Panc1 (cell line): Measurements from ENCODE around the gene LIPA. TPM values are rescaled to one million over a fixed set of nuclear protein-coding genes. Genes with fewer than 3 reads are reported as not detected.

Source experiments
- ATAC-seq: fragments of 200-7000 bp; cut with Tn5 transposase; 2 replicates; pipeline ENCODE4 v1.9.1; 2020; ENCODE audit warnings: mild to moderate bottlenecking, moderate library complexity
- BruUV-seq: library from RNA; stranded (reverse); fragments of 400-500 nt; replicated peaks from 2 replicates; lab custom pipeline; 2021; lab: Mats Ljungman, UMichigan
- CTCF ChIA-PET: fragments of 300-600 bp; sonication (Branson Sonifier 250); formaldehyde crosslinking; loops from one replicate; lab custom pipeline; 2022; ENCODE audit warnings: antibody characterized with exemption; lab: Charles Lee
- POLR2A ChIA-PET: fragments of 300-600 bp; sonication (Branson Sonifier 250); formaldehyde crosslinking; loops from one replicate; lab custom pipeline; 2022; ENCODE audit warnings: antibody characterized with exemption; lab: Charles Lee
- DNase-seq: peaks from one replicate; pipeline ENCODE4 v3.0.0-alpha.2; 2010; ENCODE audit warnings: low read depth, low spot score
- H3K27ac ChIP-seq: 2 replicates; pipeline ENCODE4 v1.5.1; 2011; ENCODE audit warnings: mild to moderate bottlenecking, low read length, inconsistent platforms
- H3K27me3 ChIP-seq: fragments of 200-500 bp; sonication (Bioruptor generic); 2 replicates; pipeline ENCODE4 v1.6.0; 2014; ENCODE audit warnings: low read length, inconsistent platforms; ENCODE audit not compliant: control insufficient read depth, insufficient read depth
- H3K36me3 ChIP-seq: fragments of 200-500 bp; sonication (Bioruptor generic); 2 replicates; pipeline ENCODE4 v1.5.1; 2014; ENCODE audit warnings: inconsistent platforms, mild to moderate bottlenecking, low read length, moderate library complexity; ENCODE audit not compliant: control insufficient read depth, insufficient read depth
- H3K4me1 ChIP-seq: 2 replicates; pipeline ENCODE4 v1.5.1; 2011; ENCODE audit warnings: inconsistent platforms, mild to moderate bottlenecking, low read length, moderate library complexity; ENCODE audit not compliant: control insufficient read depth, insufficient read depth
- H3K4me3 ChIP-seq, 2 experiments: 2 replicates each; pipeline ENCODE4 v1.5.1; 2011 to 2012; ENCODE audit warnings: low read depth in 2 of 2, low read length in 2 of 2, mild to moderate bottlenecking in 2 of 2, inconsistent platforms in 1 of 2, moderate library complexity in 1 of 2
- H3K9me3 ChIP-seq: fragments of 200-500 bp; sonication (Bioruptor generic); 2 replicates; pipeline ENCODE4 v1.5.1; 2014; ENCODE audit warnings: low read depth, mild to moderate bottlenecking, inconsistent platforms, low read length, moderate library complexity; ENCODE audit not compliant: control insufficient read depth, insufficient read depth
- CTCF ChIP-seq: fragments of 450-650 bp; IDR thresholded peaks from 2 replicates; pipeline ENCODE4 v1.5.1; 2017; ENCODE audit warnings: mild to moderate bottlenecking
- POLR2AphosphoS5 ChIP-seq: IDR thresholded peaks from 2 replicates; pipeline ENCODE4 v1.6.1; 2012; ENCODE audit warnings: mild to moderate bottlenecking, low read depth, low read length, moderate library complexity
- REST ChIP-seq, 2 experiments: IDR thresholded peaks; 2 replicates each; pipeline ENCODE4 v1.6.1; 2011 to 2012; ENCODE audit warnings: low read depth in 2 of 2, control low read depth in 1 of 2, low read length in 1 of 2, mild to moderate bottlenecking in 1 of 2, moderate library complexity in 1 of 2; ENCODE audit not compliant: insufficient read depth in 1 of 2
- SIN3A ChIP-seq: IDR thresholded peaks from 2 replicates; pipeline ENCODE4 v1.6.1; 2012; ENCODE audit warnings: low read depth, mild to moderate bottlenecking, low read length, moderate library complexity, borderline replicate concordance; ENCODE audit not compliant: insufficient read depth
- TCF7L2 ChIP-seq: IDR thresholded peaks from 2 replicates; pipeline ENCODE4 v1.6.1; 2011; ENCODE audit warnings: mild to moderate bottlenecking, low read depth, low read length, inconsistent platforms
- in situ Hi-C: cut with HindIII; loops from 2 replicates; pipeline ENCODE4 v1.10.0; 2016; ENCODE audit warnings: low sequenced_read_pairs, low pct_unique_long_range_greater_than_20kb
- intact Hi-C: fragments of 100-400 bp; cut with micrococcal nuclease; formaldehyde crosslinking; loops from one replicate; pipeline ENCODE4 v1.10.0; 2022; ENCODE audit not compliant: unreplicated experiment
- total RNA-seq: library from RNA; stranded (reverse); gene quantifications from one replicate; pipeline ENCODE4 v1.2.1, GENCODE V29; 2021; ENCODE audit not compliant: unreplicated experiment

Gene LIPA
- total RNA-seq, 1 experiment from 2014 or later: 172 TPM

- TF ChIP-seq SIN3A: no peak
Measured at GRCh38 chr10:89207801-89208551, 43.6 kb downstream of the LIPA start (continued).

GRCh38 chr10:89207181-89207800 is 44.3 kb downstream of the LIPA start, which contains the start of gene CH25H:
CH25H (minus strand) TSS chr10:89207317; CDS start chr10:89207292, 25 bp downstream.
- Histone ChIP-seq H3K27me3 (peaks cover 25% of the 10 kb centered on the region), H3K27ac (no peak within 1 kb of the TSS), H3K4me3 (peak within 1 kb of the TSS; percentile 40 to 61)

More at GRCh38 chr10:89207181-89207800, 44.3 kb downstream of the LIPA start, which contains the start of gene CH25H:
- peak; percentile 5 for DNase-seq
- intact Hi-C loops: no loop called here
- no peaks in the 10 kb centered on the region for H3K36me3 ChIP-seq
- H3K9me3 ChIP-seq: no peaks in the 10 kb centered on the region
- no TSS peak for BruUV-seq
- CTCF ChIA-PET: interaction anchor here (0.6 kb wide), 1 partner anchor 274 kb away, joined by 3 read pairs; no protein-coding TSS in a partner anchor
- peak; percentile 85 for ATAC-seq
- H3K4me1 ChIP-seq: no peaks in the 10 kb centered on the region
- TF ChIP-seq REST (IDR thresholded peaks at IDR 0.05; ENCODE audit: insufficient read depth in 1 of 2, low read depth in 2 of 2, low read length in 1 of 2) (no peak), TCF7L2 (no peak), CTCF (no peak), SIN3A (no peak), POLR2AphosphoS5 (no peak)
- in situ Hi-C loops: loop anchor here (25.0 kb wide), 1 partner anchor 195 kb away; no protein-coding TSS in a partner anchor
- POLR2A ChIA-PET: no interaction called here
